GM18499 (cell line): ENCODE results near the gene PRSS12.
"Not testable (repeated sequence)": the region's sequence is repeated elsewhere in the genome, so short reads cannot be mapped to it uniquely, and the experiment has no call there.

Experiments
- ATAC-seq: cut with Tn5 transposase; IDR thresholded peaks from one replicate; pipeline ENCODE4 v1.9.1; 2021; ENCODE audit warnings: moderate number of reproducible peaks; ENCODE audit not compliant: insufficient read depth, unreplicated experiment

Gene PRSS12

GRCh38 chr4:118327554-118328241, 25.1 kb downstream of the PRSS12 start:
- no peak for ATAC-seq

GRCh38 chr4:118326585-118326984, 26.2 kb downstream of the PRSS12 start:
- no peak for ATAC-seq

- no peak for ATAC-seq
Measured at GRCh38 chr4:118325431-118325830, 27.4 kb downstream of the PRSS12 start.

- ATAC-seq = no peak
Measured at GRCh38 chr4:118322831-118323502, 29.8 kb downstream of the PRSS12 start.

- ATAC-seq = no peak
Measured at GRCh38 chr4:118318931-118319330, 33.9 kb downstream of the PRSS12 start.

- no peak for ATAC-seq
Measured at GRCh38 chr4:118317691-118318090, 35.1 kb downstream of the PRSS12 start.

- ATAC-seq = no peak
Measured at GRCh38 chr4:118314221-118314620, 38.6 kb downstream of the PRSS12 start.

GRCh38 chr4:118313098-118313497, 39.7 kb downstream of the PRSS12 start:
- no peak for ATAC-seq

GRCh38 chr4:118308306-118309030, 44.3 kb downstream of the PRSS12 start:
- ATAC-seq = no peak

GRCh38 chr4:118307643-118308042, 45.2 kb downstream of the PRSS12 start:
- no peak for ATAC-seq

- ATAC-seq = not testable (repeated sequence)
Measured at GRCh38 chr4:118299619-118300018, 53.2 kb downstream of the PRSS12 start.

- ATAC-seq = no peak
Measured at GRCh38 chr4:118296729-118297128, 56.1 kb downstream of the PRSS12 start.

GRCh38 chr4:118290951-118291350, 61.9 kb downstream of the PRSS12 start:
- no peak for ATAC-seq

- ATAC-seq = no peak
Measured at GRCh38 chr4:118289794-118290193, 63.0 kb downstream of the PRSS12 start.

- no peak for ATAC-seq
Measured at GRCh38 chr4:118287711-118288451, 64.9 kb downstream of the PRSS12 start.

- no peak for ATAC-seq
Measured at GRCh38 chr4:118286685-118287084, 66.1 kb downstream of the PRSS12 start.

- no peak for ATAC-seq
Measured at GRCh38 chr4:118285931-118286330, 66.9 kb downstream of the PRSS12 start.

GRCh38 chr4:118284169-118284568, 68.6 kb downstream of the PRSS12 start:
- ATAC-seq = peak; percentile 53

GRCh38 chr4:118282692-118283091, 70.1 kb downstream of the PRSS12 start:
- ATAC-seq = no peak

- no peak for ATAC-seq
Measured at GRCh38 chr4:118281611-118282442, 71.0 kb downstream of the PRSS12 start.
